SH-SY5Y (cell line): ENCODE data around the gene CIROP.

Experiments
- GATA2 ChIP-seq: IDR thresholded peaks from 2 replicates; pipeline ENCODE4 v1.6.1; 2011; ENCODE audit warnings: mild to moderate bottlenecking, low read depth, low read length
- GATA3 ChIP-seq: IDR thresholded peaks from 2 replicates; pipeline ENCODE4 v1.6.1; 2011; ENCODE audit warnings: low read depth, mild to moderate bottlenecking, low read length, moderate library complexity

DNA sequence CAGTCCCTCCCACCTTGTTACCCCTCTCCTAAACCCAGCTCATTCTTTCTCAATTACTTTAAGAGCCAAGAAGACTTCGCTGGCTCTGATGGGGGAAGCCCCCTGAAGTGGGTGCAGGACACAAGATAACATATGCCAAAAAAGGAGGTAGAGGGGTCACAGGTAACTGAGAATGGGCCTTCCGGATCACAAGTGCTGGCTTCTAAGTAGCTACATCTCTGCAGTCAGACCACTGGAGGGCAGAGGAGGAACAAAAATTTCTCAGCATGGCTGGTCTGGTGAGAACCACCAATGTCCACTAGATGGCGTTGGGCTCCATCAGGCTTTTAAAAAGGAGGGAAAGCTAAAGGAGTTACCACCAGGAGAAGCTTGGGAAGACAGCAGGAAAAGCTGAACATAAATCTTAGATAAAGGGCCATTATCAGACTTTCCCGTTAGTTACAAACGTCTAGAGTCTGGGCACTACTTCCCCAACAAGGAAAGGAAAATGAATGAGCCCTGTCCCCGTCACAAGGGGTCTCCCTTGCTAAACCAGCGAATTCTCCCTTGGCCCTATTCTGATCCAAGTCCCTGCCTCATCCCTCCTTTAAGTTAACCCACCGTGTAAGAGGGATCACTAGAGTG is 35.9 kb downstream of the CIROP start:
- TF ChIP-seq GATA2 (no peak), GATA3 (no peak)
